GM18870 (cell line): ENCODE data around the gene RP9.

Source experiments
- ATAC-seq: cut with Tn5 transposase; IDR thresholded peaks from one replicate; pipeline ENCODE4 v1.9.1; 2021; ENCODE audit warnings: moderate library complexity; ENCODE audit not compliant: unreplicated experiment

Gene RP9

GRCh38 chr7:33066771-33067170, 42.4 kb downstream of the RP9 start:
- no peak for ATAC-seq

- ATAC-seq: no peak
Observed at GRCh38 chr7:33065981-33066380, 43.2 kb downstream of the RP9 start.

- ATAC-seq: peak; percentile 92
Observed at GRCh38 chr7:33062782-33063443, 46.3 kb downstream of the RP9 start.

GRCh38 chr7:33062023-33062781, 47.0 kb downstream of the RP9 start, which contains the start of gene NT5C3A:
TSS of gene NT5C3A (minus strand) at chr7:33062776. CDS start at chr7:33062705, 71 bp downstream.
- peak; percentile 54 for ATAC-seq

GRCh38 chr7:33061282-33061937, 47.8 kb downstream of the RP9 start:
- no peak for ATAC-seq

GRCh38 chr7:33059635-33060034, 49.6 kb downstream of the RP9 start:
- ATAC-seq: no peak

- no peak for ATAC-seq
Observed at GRCh38 chr7:33055158-33055557, 54.0 kb downstream of the RP9 start.

- ATAC-seq: no peak
Observed at GRCh38 chr7:33054261-33054964, 54.8 kb downstream of the RP9 start.

- ATAC-seq: no peak
Observed at GRCh38 chr7:33053721-33054120, 55.5 kb downstream of the RP9 start.

- ATAC-seq: peak; percentile 60
Observed at GRCh38 chr7:33050535-33051318, 58.5 kb downstream of the RP9 start.

GRCh38 chr7:33048704-33049103, 60.5 kb downstream of the RP9 start:
- no peak for ATAC-seq

- ATAC-seq: no peak
Observed at GRCh38 chr7:33048257-33048656, 60.9 kb downstream of the RP9 start.

GRCh38 chr7:33044986-33045385, 64.2 kb downstream of the RP9 start:
- no peak for ATAC-seq
